ENCODE data around the gene BICC1. TPM values are rescaled to one million over a fixed set of nuclear protein-coding genes. Genes with fewer than 3 reads are reported as not detected.

Gene BICC1
- total and polyA plus RNA-seq, 2 of the 4 experiments (the other 2 are of a cell fraction): 5.7 to 42.5 TPM

- CTCF ChIA-PET: no interaction called here
These were observed 212.1 kb downstream of the BICC1 start for GRCh38 chr10:58724781-58725180.

More at GRCh38 chr10:58724781-58725180, 212.1 kb downstream of the BICC1 start:
- Histone ChIP-seq H4K20me1 (ENCODE audit: insufficient read depth, low read length) (no peaks in the 10 kb centered on the region; the same call in none of the 2 replicates), H3K4me1 (ENCODE audit: control insufficient read depth, insufficient read depth, low read length) (peaks cover 2% of the 10 kb centered on the region; the same call in 1 of the 2 replicates), H2BK5ac (ENCODE audit: low read depth, low read length, poor library complexity, severe bottlenecking) (no peak overlapping the region), H2AK5ac (ENCODE audit: low read depth, low read length) (no peak overlapping the region), H3K4me2 (ENCODE audit: low read depth, low read length) (no peak overlapping the region), H3K9ac (ENCODE audit: low read depth, low read length) (no peak overlapping the region), H3K36me3 (ENCODE audit: control insufficient read depth, insufficient read depth, low read length) (peaks cover 2% of the 10 kb centered on the region; the same call in 1 of the 2 replicates), H4K5ac (ENCODE audit: low read depth, low read length) (no peak overlapping the region), H2BK15ac (ENCODE audit: low read depth, low read length) (no peak overlapping the region), H2AK9ac (replicated peaks; ENCODE audit: low read depth, low read length, poor library complexity) (no peak overlapping the region), H2BK120ac (ENCODE audit: low read depth, low read length) (no peak overlapping the region), H3K4me3 (ENCODE audit: insufficient read depth, low read depth, low read length) (no peak overlapping the region), H3K18ac (ENCODE audit: low read depth, low read length) (no peak overlapping the region), H3K23ac (ENCODE audit: low read depth, low read length) (no peak overlapping the region), H3K4ac (ENCODE audit: low read depth, low read length) (no peak overlapping the region), H4K8ac (ENCODE audit: low read depth in 2 of 2, low read length in 2 of 2) (no peak overlapping the region), H3K79me1 (ENCODE audit: low read depth in 1 of 2, low read length in 2 of 2) (peaks cover 15 to 26% of the 10 kb centered on the region in 2 experiments), H3K27ac (ENCODE audit: insufficient read depth, low read length) (no peak overlapping the region), H3K9me3 (ENCODE audit: control insufficient read depth, insufficient read depth, low read length) (no peaks in the 10 kb centered on the region), H3K14ac (replicated peaks; ENCODE audit: low read depth, low read length) (no peak overlapping the region), H4K91ac (ENCODE audit: insufficient read depth, low read depth, low read length) (no peak overlapping the region), H2AFZ (replicated peaks; ENCODE audit: low read length, poor library complexity) (no peak overlapping the region), H3K27me3 (ENCODE audit: control insufficient read depth, insufficient read depth, low read length) (no peaks in the 10 kb centered on the region), H3K56ac (ENCODE audit: extremely low read depth, insufficient read depth, low read length) (no peak overlapping the region), H3K9me1 (ENCODE audit: insufficient read depth, low read length) (no peaks in the 10 kb centered on the region), H2BK20ac (ENCODE audit: low read depth, low read length) (no peak overlapping the region)
- no CpG with 5 or more reads among the region's 5 CpGs for WGBS, 2 experiments (ENCODE audit: extremely low coverage in 2 of 2, insufficient read length in 1 of 2)
- POLR2A ChIA-PET (ENCODE audit: unreplicated experiment): no interaction called here
- intact Hi-C loops (cut with micrococcal nuclease) (no loop called here), dilution Hi-C loops (cut with HindIII; ENCODE audit: low sequenced_read_pairs, unreplicated experiment) (no loop called here), in situ Hi-C loops (cut with MboI; ENCODE audit: low sequenced_read_pairs) (no loop called here)
- DNase-seq (no peak), ATAC-seq (ENCODE audit: low read depth) (no peak)
- BruUV-seq (replicated peaks): no TSS peak
- TF ChIP-seq RAD21 (IDR thresholded peaks at IDR 0.05; ENCODE audit: low read length) (no peak), USF2 (IDR thresholded peaks at IDR 0.05; ENCODE audit: low read depth, low read length) (no peak), CHD1 (IDR thresholded peaks at IDR 0.05; ENCODE audit: low read depth, low read length) (no peak), MAZ (IDR thresholded peaks at IDR 0.05; ENCODE audit: borderline replicate concordance, low read depth, low read length) (no peak), ELK1 (IDR thresholded peaks at IDR 0.05; ENCODE audit: borderline replicate concordance, low read depth, low read length) (no peak), MXI1 (IDR thresholded peaks at IDR 0.05; ENCODE audit: borderline replicate concordance, low read depth, low read length) (no peak), CTCF (conservative IDR thresholded peaks at IDR 0.05; ENCODE audit: low read depth, low read length) (no peak), BHLHE40 (IDR thresholded peaks at IDR 0.05; ENCODE audit: low read depth, low read length) (no peak), NFE2L2 (IDR thresholded peaks at IDR 0.05; ENCODE audit: low read depth, low read length) (no peak), RCOR1 (IDR thresholded peaks at IDR 0.05; ENCODE audit: insufficient replicate concordance, low read length) (no peak), MAFK (IDR thresholded peaks at IDR 0.05; ENCODE audit: low read depth, low read length) (no peak)

All from IMR-90 (cell line).